CD4-positive, alpha-beta T cell treated with Interleukin-6 for 4 hours (primary cell): ENCODE data around the gene CHST11.

Experiments
- DNase-seq: peaks from one replicate; pipeline ENCODE4 v3.0.0-alpha.2; 2020; ENCODE audit warnings: mixed read lengths

Gene CHST11

GRCh38 chr12:104707194-104707593 lies 250.4 kb downstream of the CHST11 start:
- no peak for DNase-seq

GRCh38 chr12:104707794-104708558 lies 251.2 kb downstream of the CHST11 start:
- DNase-seq = no peak

DNA sequence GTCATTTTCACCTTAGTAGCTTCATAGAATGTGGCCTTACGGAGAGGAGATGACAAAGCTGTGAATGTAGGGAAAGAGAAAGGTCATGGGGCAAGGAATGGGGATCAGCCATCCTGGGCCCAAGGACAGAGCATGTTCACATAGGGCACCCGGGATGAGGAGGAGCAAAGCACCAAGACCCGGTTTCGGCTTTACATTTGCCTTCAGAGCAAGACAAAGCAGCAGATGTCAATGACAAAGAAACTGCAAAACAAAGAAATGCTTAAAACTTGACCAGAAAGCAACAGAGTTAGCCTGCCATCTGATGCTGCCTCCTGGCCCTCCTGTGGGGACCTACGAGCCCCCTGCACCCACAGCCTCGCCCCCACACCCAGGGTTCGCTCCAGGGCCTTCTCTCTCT lies 252.1 kb downstream of the CHST11 start:
- DNase-seq = no peak

DNA sequence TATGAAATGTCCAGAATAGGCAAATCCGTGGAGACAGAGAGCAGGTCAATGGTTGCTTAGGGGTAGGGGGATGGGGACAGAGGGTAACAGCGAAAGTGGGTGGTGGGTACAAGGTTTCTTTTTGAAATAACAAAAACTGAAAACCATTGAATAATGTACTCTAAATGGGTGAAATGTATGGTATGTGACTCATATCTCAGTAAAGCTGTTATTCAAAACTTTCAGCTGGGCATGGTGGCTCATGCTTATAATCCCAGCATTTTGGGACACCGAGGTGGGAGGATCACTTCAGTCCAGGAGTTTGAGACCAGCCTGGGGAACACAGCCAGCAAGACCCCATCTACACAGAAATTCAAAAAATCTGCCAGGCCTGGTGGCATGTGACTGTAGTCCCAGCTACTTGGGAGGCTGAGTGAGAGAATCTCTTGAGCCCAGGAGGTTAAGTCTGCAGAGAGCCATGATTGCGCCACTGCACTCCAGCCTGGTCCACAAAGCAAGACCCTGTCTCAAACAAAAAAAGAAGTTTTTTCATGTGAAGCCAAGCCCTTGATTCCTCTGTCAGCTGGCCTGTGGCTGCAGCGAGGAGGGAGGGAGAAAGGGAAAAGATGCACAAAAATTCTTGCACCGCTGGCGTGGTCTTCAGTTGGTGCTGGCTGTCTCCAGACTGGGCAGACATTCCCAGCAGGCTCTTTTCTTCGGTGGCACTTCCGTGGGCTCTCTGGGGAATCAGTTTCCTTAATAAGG lies 253.1 kb downstream of the CHST11 start:
- no peak for DNase-seq

GRCh38 chr12:104710940-104711689 lies 254.4 kb downstream of the CHST11 start:
- DNase-seq = no peak

DNA sequence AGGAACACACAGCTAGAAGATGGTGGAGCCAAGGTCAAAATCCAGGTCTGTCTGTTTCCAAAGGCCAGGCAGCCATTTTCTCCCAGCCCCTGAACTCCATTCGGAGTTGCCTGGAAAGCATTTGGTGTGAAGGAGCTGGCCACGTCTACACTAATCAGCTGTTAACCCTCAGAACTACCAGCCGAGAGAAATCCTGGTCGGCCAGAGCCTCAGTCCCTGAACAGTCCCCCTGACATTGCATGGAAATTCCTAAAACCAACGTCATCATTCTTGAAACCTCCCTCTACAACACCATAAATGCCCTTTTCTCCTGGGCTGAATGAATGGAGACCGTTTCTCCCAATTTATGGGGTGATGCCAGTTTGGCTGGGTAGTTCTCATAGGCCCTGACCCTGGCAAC lies 255.7 kb downstream of the CHST11 start:
- DNase-seq = no peak

- DNase-seq = no peak
These were observed 256.2 kb downstream of the CHST11 start for GRCh38 chr12:104712968-104713367.

DNA sequence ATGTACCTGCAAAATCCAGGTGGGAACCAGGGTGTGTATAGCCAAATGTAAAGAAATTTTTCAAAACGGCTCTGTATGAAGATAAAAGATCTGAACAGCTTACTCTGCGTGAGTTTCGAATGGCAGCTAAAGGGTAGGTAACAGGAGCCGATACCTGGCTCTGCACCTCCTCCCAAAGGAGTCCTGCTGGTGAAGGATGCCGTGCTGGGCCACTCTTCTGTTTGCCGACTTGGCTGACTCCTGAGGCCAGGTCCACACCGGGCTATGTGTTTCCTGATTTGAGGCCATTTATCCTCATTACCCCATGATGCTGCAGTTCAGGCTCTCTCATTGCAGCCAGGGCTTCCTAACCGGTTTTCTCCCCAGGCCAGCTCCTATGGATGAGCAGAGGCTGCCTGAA lies 256.7 kb downstream of the CHST11 start:
- no peak for DNase-seq

DNA sequence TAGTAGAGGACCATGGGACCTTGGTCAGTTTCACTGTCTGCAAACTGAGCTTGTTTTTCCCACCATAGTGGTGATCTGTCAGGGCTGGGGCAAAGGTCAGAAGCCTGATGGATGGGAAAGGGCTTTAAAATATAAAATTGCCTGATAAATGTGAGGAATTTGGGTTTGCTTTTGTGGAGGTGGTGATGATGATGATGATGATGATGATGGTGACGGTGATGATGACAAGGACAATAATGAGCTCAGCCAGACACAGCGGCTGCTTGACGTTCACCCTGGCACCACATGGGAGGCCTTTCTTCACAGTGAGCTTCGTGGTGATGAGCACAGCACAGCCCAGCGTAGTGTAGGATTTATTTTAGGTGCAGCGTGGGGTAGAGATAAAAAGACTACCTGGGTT lies 257.6 kb downstream of the CHST11 start:
- no peak for DNase-seq

DNA sequence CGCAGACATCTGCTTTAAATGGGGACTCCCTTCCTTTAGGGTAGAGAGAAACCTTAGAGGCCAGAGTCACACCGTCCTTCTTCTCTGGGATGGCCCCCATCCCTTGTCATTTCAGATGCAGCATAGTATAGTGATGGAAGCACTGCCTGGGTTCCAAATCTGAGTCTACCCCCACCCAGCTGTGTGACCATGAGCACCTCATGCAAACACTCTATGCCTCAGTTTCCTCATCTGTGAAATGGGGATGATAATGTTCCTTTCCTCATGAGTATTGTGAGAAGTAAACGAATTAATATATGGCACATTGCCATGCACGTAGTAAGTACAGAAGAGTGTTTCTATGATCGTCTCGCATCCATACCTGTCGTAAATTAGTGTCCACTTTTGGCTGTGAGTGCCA lies 259.4 kb downstream of the CHST11 start:
- no peak for DNase-seq

DNA sequence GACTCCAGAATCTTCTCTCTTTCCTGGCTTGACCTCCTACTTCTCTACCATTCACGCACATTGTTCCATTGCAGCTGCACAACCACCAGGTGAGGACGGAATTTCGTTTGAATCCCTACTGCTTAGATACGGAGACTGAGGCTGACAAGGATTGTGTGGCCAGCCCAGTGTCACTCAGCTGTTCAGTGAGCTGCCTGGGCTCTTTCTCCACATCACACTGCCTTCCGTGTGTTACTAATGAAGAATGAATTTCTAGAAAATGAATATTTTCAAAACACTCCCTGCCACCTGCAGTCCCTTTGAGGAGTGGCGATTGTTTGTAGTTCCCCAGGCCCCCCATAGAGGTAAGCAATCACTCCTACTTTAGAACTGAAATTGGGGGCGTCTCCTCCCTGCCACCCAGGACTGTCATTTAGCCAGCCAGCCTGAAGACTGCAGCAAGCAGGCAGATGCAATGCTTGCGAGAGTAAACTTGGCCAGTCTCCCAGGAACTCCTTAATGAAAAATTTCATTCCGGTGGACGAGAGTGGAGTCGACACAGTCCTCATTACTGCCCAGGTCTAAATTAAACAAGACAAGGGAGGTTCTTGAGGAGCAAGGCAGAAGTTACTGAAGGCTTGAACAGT lies 261.7 kb downstream of the CHST11 start:
- DNase-seq = no peak

DNA sequence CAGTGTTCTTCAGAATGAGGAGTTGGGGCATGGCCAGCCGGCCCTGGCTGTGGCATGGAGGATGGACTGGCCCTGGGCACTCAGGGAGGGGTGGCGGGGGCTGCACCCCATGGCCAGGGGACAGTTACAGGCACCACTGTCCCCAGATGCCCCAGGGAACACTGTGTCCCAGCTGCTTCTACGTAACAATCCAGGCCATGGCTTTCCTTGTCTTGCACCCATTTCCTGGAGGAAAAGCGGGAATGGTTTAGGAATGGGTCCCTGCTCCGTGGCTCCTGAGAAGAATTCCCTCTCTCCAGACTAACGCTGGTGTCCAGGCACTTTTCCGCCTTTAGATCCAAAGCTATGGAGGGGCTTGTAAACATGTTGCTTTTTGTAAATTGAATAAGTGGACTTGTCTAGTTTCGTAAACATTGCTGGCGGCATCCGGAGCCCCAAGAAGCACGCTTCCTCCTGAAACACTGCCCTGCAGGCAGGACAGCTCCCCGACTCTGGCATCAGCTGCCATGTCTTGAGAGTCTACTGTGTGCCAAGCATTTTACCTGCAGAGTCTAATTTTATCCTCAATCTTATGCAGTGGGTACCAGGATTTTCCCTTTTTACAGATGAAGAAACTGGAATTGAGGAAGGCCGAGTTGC lies 263.1 kb downstream of the CHST11 start:
- peak; percentile 28 for DNase-seq

DNA sequence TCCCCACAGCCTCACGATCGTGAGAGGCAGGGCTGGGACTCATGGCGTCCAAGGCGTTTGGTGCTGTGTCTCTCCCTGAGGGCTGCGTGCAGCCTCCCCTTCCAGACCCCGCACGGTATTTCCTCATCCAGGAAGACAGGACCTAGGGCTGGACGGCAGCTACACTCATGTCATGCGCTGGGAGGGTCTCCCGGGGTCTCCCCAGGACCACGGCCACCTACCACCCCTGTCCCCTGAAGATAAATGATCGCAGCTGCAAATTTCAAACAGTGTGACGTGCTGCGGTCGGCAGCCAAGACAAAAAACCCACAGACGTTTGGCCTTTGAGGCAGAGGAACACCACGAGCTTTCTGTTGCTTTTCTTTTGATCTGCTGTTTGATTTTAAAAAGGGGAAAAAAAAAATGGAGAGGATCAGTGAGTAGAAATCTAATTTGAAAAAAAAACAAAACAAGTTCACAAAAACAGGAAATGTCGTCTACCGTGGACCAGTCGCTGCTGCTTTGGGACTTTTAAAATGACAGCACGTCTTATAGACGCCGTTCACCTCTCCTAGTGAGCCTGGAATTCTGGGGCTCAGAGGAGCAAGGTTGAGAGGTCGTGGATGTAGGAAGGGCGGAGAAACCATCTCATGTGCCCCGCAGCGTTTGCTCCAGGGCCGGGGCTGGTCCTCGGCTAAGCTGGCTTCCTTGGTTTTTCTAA lies 263.7 kb downstream of the CHST11 start:
- DNase-seq = peak; percentile 78

DNA sequence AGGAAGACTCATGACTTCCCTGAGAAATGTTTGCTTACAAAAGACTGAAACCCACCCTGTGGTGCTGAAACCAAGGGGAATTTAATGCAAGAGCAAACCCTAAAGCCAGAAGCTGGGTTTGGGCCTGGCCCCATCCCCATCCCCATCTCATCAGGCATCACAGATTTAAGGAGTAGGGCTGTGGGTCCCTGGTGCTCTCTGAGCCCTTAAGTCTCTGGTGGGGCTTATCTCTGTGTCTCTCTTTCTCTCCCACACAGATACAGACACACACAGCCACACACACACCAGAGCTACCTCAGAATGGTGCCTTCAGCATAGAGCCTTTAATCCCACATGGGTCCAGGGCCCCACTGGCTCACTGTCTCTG lies 264.3 kb downstream of the CHST11 start:
- no peak for DNase-seq

GRCh38 chr12:104721936-104722335 lies 265.2 kb downstream of the CHST11 start:
- no peak for DNase-seq

- DNase-seq = no peak
These were observed 266.1 kb downstream of the CHST11 start for GRCh38 chr12:104722601-104723534.

- no peak for DNase-seq
These were observed 267.1 kb downstream of the CHST11 start for GRCh38 chr12:104723895-104724294.

- no peak for DNase-seq
These were observed 268.3 kb downstream of the CHST11 start for GRCh38 chr12:104724992-104725585.

DNA sequence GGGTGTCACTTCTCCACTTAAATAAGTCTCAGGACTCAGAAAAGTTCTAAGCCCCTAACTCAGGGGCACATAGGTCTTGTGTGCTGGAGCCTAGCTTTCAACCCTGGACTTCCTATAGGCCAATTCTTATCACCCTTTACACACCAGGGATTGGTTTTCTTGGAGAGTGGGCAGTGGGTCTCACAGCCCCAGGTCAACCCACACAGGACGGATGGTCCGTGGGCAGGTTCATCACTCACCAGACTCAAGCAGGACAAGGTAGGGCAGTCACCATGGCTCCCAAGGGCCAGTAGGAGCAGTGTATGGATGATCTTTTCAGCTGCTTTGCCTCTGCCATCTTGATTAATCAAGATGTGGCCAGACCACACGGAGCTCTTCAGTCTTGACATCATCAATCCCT lies 268.9 kb downstream of the CHST11 start:
- DNase-seq = no peak

GRCh38 chr12:104727726-104728465 lies 271.1 kb downstream of the CHST11 start:
- no peak for DNase-seq
